HG02943 (cell line): ENCODE data around the gene ME3.

Experiments used
- ATAC-seq: cut with Tn5 transposase; IDR thresholded peaks from one replicate; pipeline ENCODE4 v1.9.1; 2021; ENCODE audit warnings: mild to moderate bottlenecking, low read depth, moderate library complexity; ENCODE audit not compliant: unreplicated experiment

The ME3 gene

DNA sequence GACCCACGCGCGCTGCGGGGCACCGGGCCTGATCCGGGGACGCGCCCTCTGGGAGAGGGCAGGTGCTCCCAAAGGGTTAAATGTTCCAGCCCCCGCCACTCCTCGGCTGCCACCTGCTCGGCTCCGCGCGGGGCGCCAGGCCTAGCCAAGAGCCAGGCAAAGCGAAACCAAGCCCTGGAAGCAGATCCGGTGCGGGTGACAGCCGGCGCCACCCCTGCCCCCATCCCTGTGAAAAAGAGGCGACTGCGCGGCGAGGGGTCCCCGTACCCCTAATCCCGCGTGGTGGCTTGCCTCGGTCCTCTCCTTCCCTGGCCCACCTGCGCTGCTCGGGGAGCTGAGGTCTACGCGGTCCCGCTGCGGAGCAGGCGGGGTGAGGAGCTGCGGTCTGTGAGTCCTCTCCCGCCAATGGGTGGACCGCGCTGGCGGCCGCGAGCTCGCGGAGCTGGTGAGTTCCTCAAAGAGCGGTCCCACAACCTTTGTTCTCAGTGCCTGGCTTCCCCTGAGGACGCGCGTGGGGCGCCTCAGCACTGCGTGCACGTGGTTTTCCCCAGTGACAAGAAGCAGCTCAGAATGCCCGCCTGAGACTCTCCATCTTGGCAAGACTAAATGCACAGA is at the start of gene ME3:
Gene ME3 (minus strand): TSS at position 610 of the 615 bp plus-strand sequence.
- ATAC-seq: peak; percentile 59

DNA sequence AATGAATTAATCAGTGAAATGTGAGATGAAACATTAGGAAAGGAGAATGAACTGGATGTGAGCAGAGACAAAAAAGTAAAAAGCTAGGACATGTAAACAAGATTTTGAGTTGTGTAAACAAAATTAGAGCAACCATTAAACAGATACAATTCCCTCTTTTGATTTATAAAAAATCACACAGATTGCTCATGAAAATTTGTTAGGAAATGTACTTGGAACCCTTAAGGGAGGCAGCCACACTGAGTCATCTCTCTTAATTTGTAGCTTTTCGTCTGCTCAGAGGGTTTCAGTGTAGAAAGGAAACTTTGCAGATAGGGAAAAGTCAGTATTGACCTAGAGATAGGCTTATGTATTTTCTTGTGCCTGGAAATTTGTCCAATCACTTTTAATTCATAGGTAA is 49.6 kb upstream of the ME3 start:
- ATAC-seq: no peak

DNA sequence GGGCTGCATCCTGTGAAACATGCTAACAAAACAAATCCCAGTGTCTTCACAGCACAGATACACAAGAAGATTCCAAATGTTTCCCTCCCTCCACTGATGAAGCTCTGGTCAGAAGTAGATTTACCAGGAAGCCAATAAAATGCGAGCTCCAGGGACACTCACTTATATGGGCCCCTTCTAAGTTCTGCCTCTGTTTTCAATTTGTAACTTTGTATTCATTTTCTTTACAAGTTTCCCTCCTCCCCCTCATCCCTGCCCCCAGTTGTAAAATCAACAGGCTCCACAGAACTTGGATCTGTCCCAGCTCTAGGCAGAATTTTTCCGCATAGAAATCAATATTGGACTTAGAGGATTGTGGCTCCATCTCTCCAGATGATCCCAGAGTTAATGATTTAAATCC is 48.1 kb upstream of the ME3 start:
- ATAC-seq: no peak

DNA sequence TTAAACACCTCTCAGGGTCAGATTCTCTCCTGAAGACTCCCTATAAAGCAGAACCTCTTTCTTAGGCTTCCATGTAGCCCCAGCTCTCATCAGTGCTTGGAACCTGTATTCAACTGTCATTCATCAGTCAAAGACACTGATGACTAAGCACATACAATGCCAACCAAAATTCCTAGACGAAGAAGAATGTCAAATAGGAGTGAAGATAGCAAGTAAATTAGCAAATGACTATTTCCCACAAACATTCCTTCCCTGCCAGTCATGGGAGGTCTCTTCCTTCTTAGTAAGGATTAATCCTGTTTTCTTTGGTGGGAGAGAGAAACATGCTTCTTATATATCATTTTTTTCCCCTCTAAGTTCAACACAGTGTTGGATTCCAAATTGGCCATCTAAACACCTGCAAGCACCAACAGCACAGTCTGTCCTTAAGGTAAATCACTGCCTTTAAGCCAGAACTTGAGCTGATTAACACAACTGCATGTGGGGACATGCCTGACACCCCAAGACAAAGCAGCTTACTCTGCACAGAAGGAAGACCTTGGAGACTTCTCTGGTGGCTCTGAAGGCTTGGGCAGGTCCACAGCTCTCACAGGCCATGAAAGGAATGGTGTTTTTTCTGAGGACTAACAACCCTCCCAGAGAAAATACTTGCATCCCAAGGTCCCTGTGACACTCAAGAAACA is 47.5 kb upstream of the ME3 start:
- no peak for ATAC-seq

DNA sequence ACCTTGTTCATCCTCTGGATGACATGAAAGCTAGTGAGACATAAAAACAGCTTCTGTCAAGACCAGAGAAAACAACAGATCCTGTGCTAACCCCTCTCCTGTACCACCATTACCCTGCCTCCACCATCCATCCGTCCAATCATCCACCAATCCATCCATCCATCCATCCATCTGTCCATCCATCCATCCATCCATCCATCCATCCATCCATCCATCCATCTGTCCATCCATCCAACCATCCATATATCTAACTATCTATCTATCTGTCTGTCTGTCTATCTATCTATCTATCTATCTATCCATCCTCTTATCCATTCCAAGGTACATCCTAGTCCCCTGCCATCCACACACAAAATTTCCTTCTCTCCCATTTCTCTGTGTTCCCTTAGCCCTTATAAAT is 46.6 kb upstream of the ME3 start:
- ATAC-seq: no peak

DNA sequence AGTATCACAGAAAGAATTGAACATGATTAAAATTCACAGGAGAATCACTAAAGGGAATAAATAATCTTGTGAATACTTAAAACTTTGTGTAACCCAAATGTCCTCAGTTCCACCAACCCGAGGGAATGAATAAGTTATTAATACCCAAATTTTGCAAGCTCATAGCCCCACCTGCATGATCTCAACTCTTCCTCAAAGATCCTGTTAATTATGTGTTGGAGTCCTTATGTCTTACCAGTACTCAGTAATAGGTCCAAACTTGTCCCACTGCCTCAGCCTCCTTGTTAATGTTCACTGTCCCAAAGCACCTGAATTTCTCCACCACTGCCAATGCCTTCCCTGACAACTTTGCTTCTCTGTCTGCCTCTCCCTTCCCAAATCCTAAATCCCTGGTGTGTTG is 46.1 kb upstream of the ME3 start:
- no peak for ATAC-seq

DNA sequence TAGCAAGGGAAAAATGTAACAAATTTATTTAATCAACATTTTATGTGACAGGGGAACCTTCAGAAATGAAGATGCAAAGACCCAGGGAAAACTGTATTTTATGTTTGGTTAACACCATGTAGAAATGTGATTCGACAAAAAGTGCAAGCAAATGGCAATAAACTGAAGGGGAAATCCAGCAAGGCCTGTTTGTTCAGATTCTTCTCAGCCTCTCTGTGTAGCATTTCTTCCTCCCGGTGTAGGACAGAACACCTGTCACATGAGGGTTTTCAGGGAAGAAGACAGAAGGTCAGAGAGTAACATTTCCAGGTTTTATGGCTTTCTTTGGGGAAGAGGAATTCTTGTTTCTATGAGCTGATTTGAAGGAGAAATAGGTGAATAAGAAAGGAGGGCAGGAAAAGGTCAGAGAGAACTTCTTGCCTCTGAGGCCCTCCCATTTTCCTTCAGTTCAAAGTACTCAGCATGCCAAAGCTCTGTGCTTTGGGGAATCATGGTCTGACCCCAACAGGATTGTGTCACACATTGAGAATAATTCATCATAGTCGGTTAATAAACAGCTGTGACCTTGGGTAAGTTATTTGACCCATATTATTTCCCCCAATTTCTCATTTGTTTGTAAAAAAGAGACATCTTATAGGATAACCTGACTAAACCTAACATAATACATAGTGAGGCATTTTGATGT is 45.5 kb upstream of the ME3 start:
- ATAC-seq: no peak

DNA sequence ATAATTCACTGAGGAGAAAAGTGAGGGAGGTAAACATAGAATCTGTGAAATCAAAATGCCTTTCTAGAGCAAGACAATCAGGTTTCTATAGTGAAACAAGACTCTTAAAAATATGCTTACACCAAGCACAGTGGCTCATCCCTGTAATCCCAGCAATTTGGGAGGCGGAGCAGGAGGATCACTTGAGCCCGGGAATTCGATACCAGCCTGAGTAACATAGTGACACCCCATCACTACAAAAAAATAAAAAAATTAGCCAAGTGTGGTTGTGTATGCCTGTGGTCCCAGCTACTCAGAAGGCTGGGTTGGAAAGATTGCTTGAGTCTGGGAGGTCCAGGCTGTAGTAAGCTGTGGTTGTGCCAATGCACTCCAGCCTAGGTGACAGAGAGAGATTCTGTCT is 43.2 kb upstream of the ME3 start:
- no peak for ATAC-seq

DNA sequence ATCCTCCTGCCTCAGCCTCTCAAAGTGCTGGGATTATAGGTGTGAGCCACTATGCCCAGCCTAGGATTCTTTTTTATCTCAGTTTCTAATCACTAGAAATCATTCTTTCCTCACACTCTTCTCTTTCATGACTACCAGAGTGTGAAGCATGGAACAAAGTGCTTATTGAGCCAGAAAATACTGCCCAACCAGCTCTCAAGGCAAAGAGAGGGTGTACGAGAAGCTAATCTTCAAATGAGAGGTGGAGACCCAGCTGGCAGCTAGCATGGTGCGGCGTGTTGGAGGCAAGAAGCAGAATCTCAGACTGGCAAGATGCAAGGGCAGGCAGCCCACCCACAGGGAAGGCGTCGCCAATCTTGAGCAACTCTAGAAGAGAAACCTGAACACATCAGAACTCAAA is 41.1 kb upstream of the ME3 start:
- no peak for ATAC-seq

DNA sequence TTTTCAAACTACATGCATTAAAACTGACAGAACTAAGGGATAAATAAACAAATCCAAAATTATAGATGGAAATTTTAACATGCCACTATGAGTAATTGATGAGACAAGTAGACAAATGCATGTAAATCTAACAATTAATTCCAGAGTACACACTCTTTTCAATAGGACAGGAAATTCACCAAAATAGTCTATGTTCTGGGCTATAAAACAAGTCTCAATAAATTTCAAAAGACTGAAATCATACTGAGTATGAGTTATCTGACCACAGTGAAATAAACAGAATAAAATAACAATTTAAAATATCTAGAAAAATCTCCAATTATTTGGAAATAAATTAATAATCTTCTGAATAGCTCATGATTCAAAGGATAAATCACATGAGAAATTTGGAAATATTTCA is 38.5 kb upstream of the ME3 start:
- ATAC-seq: no peak

DNA sequence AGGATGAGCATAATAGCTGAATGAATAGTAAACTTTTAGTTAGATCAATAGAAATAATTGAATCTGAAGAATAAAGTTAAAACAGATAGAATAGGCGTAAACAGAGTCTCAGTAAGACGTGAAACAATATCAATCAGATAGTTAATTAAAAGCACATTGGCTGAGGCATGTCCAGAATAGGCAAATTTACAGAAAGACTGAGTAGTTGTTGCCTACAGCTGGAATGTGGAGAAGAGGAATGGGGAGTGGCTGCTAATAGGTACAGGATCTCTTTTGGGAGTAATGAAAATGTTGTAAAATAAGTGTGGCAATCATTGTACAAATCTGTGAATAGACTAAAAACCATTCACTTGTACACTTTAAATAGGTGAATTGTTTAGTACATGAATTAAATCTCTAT is 36.3 kb upstream of the ME3 start:
- no peak for ATAC-seq

DNA sequence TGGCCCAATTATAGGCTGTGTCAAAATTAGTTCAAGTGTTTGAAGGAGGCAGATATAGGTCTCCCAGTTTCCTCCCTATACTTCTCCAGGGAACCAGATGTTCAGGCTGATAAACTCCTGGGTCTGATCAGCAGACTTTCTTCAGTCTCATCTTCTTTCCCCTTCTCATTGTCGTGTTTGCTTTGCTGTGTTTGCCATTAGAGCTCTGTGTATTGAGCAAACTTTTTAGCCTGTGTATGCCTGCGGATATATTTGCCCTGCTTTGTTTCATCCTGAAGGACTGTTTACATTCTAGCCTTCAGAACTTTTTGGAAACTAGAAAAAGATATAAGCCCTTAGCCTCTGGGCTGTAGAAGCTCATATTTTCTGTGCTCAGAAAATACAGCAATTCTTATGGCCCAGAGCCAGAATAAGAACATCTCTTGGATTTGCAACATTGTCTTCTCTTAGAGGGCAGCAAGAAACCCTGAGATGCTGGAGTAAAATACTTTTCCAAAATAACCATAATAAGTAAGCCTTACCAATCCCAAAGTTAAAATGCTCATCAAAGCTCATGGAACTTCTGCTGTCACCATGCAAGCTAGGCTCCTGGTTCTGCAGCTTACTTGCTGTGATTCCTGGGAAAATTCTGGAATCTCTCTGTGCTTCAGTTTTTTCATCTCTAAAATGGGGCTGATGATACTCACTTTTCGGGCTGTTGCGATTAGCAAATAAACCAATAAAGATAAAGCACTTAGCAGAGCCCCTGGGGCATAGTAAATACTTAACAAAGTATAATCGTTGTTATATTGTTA is 34.1 kb upstream of the ME3 start:
- no peak for ATAC-seq

DNA sequence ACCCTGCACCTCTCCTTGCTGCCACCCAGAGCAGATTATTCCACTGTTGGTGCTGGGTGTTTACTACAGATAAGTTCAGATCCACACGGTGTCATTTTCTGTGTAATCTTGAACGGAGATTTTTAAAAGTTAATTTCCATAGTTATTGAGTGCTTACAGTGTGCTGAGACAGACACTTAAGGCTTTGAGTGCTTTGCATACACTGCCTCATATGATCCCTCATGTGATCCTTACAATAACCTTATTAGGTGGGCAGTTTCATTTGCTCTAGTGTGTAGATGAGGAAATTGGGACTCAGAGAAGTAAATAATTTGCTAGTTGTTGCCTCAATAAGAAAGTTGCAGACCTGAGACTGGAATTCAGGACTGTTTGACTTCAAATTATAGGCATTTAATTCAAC is 32.3 kb upstream of the ME3 start:
- ATAC-seq: no peak

DNA sequence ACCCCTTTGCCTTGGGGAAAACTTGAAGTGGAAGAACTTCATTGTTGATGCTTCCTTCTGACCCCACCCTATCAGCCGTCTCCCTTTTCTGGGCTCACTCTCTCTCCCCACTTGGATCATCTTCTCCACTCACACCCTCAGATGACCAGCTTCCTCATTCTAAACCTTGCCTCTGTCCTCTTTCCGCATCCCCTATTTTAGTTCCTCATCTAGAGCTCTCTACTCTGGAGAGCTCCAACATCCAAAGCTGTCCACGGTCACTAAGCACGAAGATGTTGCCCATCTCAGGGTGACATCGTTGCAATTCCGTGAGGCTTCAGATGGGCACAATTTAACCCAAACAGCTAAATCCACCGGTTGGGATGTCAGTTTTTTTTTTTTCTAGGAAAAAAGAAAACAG is 31.6 kb upstream of the ME3 start:
- no peak for ATAC-seq

DNA sequence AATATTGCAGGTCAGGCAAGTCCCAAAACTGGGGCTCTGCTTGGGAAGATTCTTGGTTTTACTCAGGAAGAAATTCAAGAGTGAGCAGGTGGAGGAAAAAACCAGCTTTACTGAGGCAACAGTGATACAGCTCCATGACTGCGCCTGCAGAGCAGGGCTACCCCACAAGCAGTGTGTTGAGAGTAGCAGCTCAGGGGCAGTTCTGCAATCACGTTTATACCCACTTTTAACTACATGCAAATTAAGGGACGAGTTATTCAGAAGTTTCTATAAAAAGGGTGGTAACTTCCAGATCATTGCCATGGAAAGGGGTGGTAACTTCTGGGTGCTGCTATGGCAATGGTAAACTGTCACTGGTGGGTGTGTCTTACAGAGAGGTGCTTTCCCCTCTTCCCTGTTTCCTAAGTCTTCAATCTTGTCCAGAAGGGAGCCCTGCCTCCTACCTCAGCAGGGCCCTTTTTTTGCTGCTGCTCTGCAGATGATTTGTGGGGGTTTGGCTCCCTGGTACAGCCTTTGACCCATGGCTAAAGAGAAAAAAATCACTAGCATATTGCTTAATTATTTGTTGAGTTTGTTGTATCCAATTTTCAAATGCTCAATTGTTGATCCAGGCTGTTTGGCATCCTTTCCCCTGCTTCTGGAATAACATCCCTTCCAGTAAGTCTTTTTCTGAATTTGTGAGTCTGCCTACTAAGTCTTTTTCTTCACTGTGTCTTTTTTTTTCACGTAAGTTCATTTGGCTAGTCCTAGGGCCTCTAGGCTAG is 30.0 kb upstream of the ME3 start:
- no peak for ATAC-seq

DNA sequence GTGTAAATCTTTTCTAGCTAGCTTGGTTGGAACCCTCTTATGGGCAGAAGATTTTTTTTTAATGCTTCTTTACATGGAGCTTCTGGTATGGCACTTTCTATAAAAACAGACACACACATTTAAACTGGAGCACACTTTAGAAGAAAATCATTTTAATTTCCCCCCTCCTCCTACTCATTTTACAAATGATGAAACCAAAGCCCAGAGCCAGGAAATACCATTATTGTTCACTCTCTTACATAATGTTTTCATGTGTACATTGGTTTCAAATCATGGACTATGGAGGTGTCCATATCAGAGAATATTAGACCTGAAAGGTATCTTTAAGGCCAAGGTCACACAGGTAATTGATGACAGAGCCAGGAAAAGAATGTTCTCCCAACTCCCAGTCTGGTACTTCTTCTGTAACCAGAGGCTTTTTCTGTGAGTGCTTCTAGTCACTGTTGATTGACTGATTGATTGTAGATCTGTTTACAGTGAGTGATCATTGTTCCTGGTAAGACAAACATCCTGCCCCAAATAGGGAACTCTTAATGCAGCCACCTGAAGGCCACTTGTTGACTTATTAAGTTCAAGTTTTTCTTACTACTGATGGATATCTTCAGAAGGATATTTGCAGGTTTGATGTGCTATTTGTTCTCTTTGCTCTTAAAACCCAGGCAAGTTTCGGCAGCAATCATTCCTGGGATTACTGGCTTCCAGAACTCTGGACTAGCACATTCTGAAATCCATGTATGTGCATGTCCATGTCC is 26.8 kb upstream of the ME3 start:
- no peak for ATAC-seq

DNA sequence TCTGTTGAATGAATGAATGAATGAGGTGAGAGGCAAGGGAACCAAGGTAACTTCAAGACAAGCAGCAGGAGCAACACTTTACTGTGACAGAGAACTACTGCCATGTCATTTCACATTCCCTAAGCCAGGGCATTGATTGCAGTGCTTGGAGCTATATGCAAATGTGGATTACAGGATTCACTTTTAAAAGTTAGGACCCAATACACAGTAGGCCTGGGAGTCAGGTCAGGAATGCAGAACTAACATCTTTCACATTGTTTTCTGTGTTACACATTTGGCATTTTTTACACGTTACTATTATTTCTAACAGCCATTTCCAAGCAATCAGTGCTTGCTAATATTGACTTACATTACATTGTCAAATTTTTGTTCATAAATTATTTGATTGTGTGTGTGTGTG is 26.2 kb upstream of the ME3 start:
- no peak for ATAC-seq

DNA sequence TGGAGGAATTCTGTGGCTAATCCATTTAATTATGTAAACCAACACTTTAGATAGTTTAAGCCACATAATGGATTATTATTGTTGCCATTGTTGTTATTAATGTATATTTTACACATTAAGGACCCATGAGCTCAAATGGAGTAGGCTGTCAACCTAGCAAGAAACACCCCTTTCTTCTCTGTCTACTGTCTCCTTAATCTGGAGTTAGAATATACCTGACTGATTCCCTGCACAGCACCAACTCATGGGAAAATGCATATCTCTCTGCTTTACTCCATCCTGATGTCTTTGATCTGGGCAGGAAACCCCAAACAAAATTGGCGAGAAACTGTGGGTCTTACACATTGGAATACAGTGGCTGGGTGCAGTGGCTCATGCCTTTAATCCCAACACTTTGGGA is 24.0 kb upstream of the ME3 start:
- no peak for ATAC-seq

DNA sequence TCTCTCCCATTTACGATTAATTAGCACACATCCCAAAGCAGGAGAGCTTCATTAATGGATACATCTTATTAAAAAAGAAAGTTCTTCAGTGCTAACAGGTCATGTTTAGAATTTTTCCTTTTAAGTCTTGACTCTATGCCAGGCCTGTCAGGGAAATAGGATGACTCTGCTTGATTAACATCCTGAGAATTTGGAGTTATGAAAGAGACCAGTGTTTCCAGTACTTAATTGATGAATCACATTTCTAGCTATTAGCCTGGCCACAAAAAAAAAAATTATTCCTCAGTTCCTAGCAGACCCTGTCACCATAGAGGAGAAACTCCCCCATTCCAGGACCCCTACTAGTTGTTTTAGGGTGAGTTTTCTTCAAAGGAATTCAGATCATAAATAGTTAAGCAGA is 23.6 kb upstream of the ME3 start:
- no peak for ATAC-seq

DNA sequence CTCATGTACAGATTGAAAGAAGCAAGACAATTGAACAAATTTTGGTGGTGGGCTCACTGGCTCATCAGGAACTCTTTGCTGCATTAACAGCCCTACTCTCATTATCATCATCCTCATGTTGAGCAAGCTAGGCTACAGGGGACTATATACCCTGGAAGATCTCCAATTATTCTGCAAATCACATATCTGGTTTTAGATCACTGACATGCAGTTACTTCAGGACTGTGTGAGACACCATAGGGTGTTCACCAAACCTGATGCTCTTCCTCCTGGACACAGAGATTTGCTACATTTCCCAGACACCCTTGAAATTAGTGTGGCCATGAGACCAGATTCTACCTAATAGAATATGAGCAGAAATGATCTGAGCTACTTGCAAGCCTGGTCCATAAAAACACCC is 23.0 kb upstream of the ME3 start:
- no peak for ATAC-seq
